Measurements from ENCODE around the gene SCO2. TPM values are rescaled to one million over a fixed set of nuclear protein-coding genes. Genes with fewer than 3 reads are reported as not detected.

The SCO2 gene
- total RNA-seq, 3 donors from 2014 or later (not counting 1 experiment from before 2014, with no cell fraction given) = 2.8 to 13.5 (median 8.4) TPM

GRCh38 chr22:50508897-50509296 lies 16.5 kb downstream of the SCO2 start:
- peak overlapping the region; percentile 94 for H3K27ac ChIP-seq (ENCODE audit: low read length)
- WGBS (ENCODE audit: insufficient coverage) = 33% methylated on average over 3 of the region's 3 CpGs
- TF ChIP-seq CTCF (IDR thresholded peaks at IDR 0.05) = no peak
- no peaks in the 10 kb centered on the region for H3K36me3 Mint-ChIP-seq
- no peaks in the 10 kb centered on the region for H3K27me3 ChIP-seq (ENCODE audit: control insufficient read depth, insufficient read depth, low read length)
- no peaks in the 10 kb centered on the region for H3K9me3 ChIP-seq (ENCODE audit: control insufficient read depth, insufficient read depth, low read length)
- intact Hi-C loops (cut with micrococcal nuclease) = loop anchor here (1.0 to 5.0 kb wide), 5 partner anchors 16 to 112 kb away; partner anchors contain the start of genes CHKB, SCO2 and SYCE3
- no peaks in the 10 kb centered on the region for H3K9me3 Mint-ChIP-seq
- peaks cover 16% of the 10 kb centered on the region for H3K36me3 ChIP-seq (ENCODE audit: control insufficient read depth, insufficient read depth, low read length)
- peak overlapping the region; percentile 85 for H3K4me3 Mint-ChIP-seq
- peak overlapping the region; percentile 87 to 96 for H3K27ac Mint-ChIP-seq
- DNase-seq (no peak), ATAC-seq (no peak)
- peak overlapping the region; percentile 85 for H3K4me3 ChIP-seq (ENCODE audit: low read length)
- peaks cover 20 to 31% of the 10 kb centered on the region in 2 donors for H3K4me1 Mint-ChIP-seq
- H3K4me1 ChIP-seq (ENCODE audit: control insufficient read depth, insufficient read depth, low read length) = peaks cover 26% of the 10 kb centered on the region
- no peaks in the 10 kb centered on the region for H3K27me3 Mint-ChIP-seq (ENCODE audit: low read depth in 2 of 2)

- no peaks in the 10 kb centered on the region for H3K27me3 Mint-ChIP-seq (ENCODE audit: low read depth in 2 of 2)
- H3K36me3 Mint-ChIP-seq = no peaks in the 10 kb centered on the region
- H3K9me3 ChIP-seq (ENCODE audit: control insufficient read depth, insufficient read depth, low read length) = no peaks in the 10 kb centered on the region
- peak within 1 kb of the TSS; percentile 85 for H3K4me3 ChIP-seq (ENCODE audit: low read length)
- peaks cover 26% of the 10 kb centered on the region for H3K4me1 ChIP-seq (ENCODE audit: control insufficient read depth, insufficient read depth, low read length)
- H3K27ac ChIP-seq (ENCODE audit: low read length) = peak within 1 kb of the TSS; percentile 94
- no peaks in the 10 kb centered on the region for H3K27me3 ChIP-seq (ENCODE audit: control insufficient read depth, insufficient read depth, low read length)
- no peak for TF ChIP-seq CTCF (IDR thresholded peaks at IDR 0.05)
- H3K36me3 ChIP-seq (ENCODE audit: control insufficient read depth, insufficient read depth, low read length) = peaks cover 20% of the 10 kb centered on the region
- H3K9me3 Mint-ChIP-seq = no peaks in the 10 kb centered on the region
- under 1% methylated on average over 63 of the region's 76 CpGs for WGBS (ENCODE audit: insufficient coverage)
- H3K27ac Mint-ChIP-seq = peak within 1 kb of the TSS; percentile 90 to 96
- H3K4me1 Mint-ChIP-seq = peaks cover 17 to 31% of the 10 kb centered on the region in 2 donors
- peak within 1 kb of the TSS; percentile 88 for H3K4me3 Mint-ChIP-seq
- ATAC-seq = peak; percentile 79 to 90 (median 80)
- intact Hi-C loops (cut with micrococcal nuclease) = loop anchor here (1.0 to 5.0 kb wide), 5 partner anchors 17 to 113 kb away; partner anchors contain the start of genes CHKB, SCO2 and SYCE3
- peak; percentile 97 to 99 for DNase-seq
Observed at GRCh38 chr22:50507991-50508884, 17.2 kb downstream of the SCO2 start, which contains the start of gene NCAPH2. Gene NCAPH2, plus strand, starts transcription at chr22:50508224. Its CDS starts 114 bp downstream, at chr22:50508338.

- H3K9me3 Mint-ChIP-seq = no peaks in the 10 kb centered on the region
- H3K36me3 Mint-ChIP-seq = no peaks in the 10 kb centered on the region
- Histone ChIP-seq H3K27me3 (ENCODE audit: control insufficient read depth, insufficient read depth, low read length) (no peaks in the 10 kb centered on the region), H3K4me1 (ENCODE audit: control insufficient read depth, insufficient read depth, low read length) (peaks cover 26% of the 10 kb centered on the region), H3K9me3 (ENCODE audit: control insufficient read depth, insufficient read depth, low read length) (no peaks in the 10 kb centered on the region), H3K36me3 (ENCODE audit: control insufficient read depth, insufficient read depth, low read length) (peaks cover 26% of the 10 kb centered on the region), H3K4me3 (ENCODE audit: low read length) (peak within 1 kb of the TSS; percentile 85), H3K27ac (ENCODE audit: low read length) (peak within 1 kb of the TSS; percentile 94)
- H3K27ac Mint-ChIP-seq = peak within 1 kb of the TSS; percentile 90 to 96
- DNase-seq = peak in 1 of 2 donors; percentile 87
- intact Hi-C loops (cut with micrococcal nuclease) = loop anchor here (5.0 kb wide), 3 partner anchors 35 to 75 kb away; partner anchors contain the start of genes CHKB and SYCE3
- H3K27me3 Mint-ChIP-seq (ENCODE audit: low read depth in 2 of 2) = no peaks in the 10 kb centered on the region
- ATAC-seq = peak; percentile 73 to 86 (median 76)
- H3K4me3 Mint-ChIP-seq = peak within 1 kb of the TSS; percentile 88
- peaks cover 16 to 31% of the 10 kb centered on the region in 2 donors for H3K4me1 Mint-ChIP-seq
- no peak for TF ChIP-seq CTCF (IDR thresholded peaks at IDR 0.05)
- WGBS (ENCODE audit: insufficient coverage) = under 1% methylated on average over 38 of the region's 62 CpGs
Observed at GRCh38 chr22:50507421-50507990, 17.9 kb downstream of the SCO2 start, which contains the start of gene LMF2. Gene LMF2, minus strand, starts transcription at chr22:50507702. Its CDS starts 27 bp downstream, at chr22:50507675.
